Heart left ventricle (tissue), 13 donors: ENCODE results near the gene IGSF3.

Source experiments
- CTCF ChIP-seq, 12 donors: fragments of 200-600 bp; sonication (generic) in 4 of 12; IDR thresholded peaks; one replicate each; pipeline versions ENCODE4 v1.5.0 to v1.8.0; 2018 to 2022; ENCODE audit warnings: antibody characterized with exemption in 12 of 12, mild to moderate bottlenecking in 5 of 12
- POLR2A ChIP-seq, 2 donors: fragments of 450-650 bp; IDR thresholded peaks; one replicate each; pipeline ENCODE4 v1.6.1; 2017; ENCODE audit warnings: antibody characterized with exemption in 2 of 2, mild to moderate bottlenecking in 2 of 2, moderate library complexity in 2 of 2
- donor health status: ischemic (EF 13 %, LVEDD 7.1; RV severe dilation, severe dysfunction).
- donor health status: DM: no; HTN: yes; CAD: no.
- donor health status: DM: no; HTN: no; CAD: no.
- donor health status: ischemic (EF 25% LVEDD 6.9; RV normal size, moderate dysfunction).
- donor health status: ischemic (EF 25% LVEDD 5.7; RV mildly dilated, moderate dysfunction).
- donor health status: ischemic (EF 35%, LVEDD 5.7; RV mildly dilated, moderate dysfunction).
- donor health status: nonischemic (EF 11% LVEDD 7.7; RV severe dilation, severe dysfunction).
- donor health status: DM: yes; HTN: yes; CAD: no.
- donor health status: PGD.
- donor health status: ischemic (EF 29% LVEDD 5.4; RV normal size, mild dysfunction).
- donor health status: nonischemic (EF 23%, LVEDD 6.1; RV moderate dilation, normal function).

- TF ChIP-seq POLR2A (IDR thresholded peaks at IDR 0.05), result no peak
- TF ChIP-seq CTCF (IDR thresholded peaks at IDR 0.05), result no peak
These were observed 109.0 kb downstream of the IGSF3 start for GRCh38 chr1:116558571-116558970.
